ENCODE results near the gene RELB. TPM values are rescaled to one million over a fixed set of nuclear protein-coding genes. Genes with fewer than 3 reads are reported as not detected.

Gene RELB
- total RNA-seq, 3 donors from 2014 or later (not counting 1 experiment from before 2014, with no cell fraction given) = 92.4 to 119 (median 105) TPM

DNA sequence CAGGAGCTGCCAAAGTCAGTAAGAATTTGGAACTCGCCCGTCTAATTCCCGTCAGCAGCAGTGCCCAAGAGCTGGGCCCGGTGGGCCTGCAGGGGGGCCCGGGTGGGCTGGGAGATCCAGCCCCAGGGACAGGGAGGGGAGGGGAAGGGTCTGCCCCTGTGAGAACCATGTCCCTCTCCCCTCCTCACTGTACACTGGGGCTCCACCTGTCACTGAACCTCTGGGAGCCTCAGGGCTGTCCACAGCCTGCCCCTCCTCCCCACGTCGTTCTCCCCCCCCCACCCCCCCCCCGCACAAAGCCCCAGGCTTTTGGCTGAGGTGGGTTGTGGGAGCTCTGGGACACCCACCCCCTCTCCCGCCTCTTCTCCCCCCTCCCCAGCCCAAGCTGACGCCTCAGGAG, 66.8 kb downstream of the RELB start:
- WGBS (ENCODE audit: insufficient coverage) = 91% methylated on average over 5 of the region's 10 CpGs
- TF ChIP-seq, protein P1, sequence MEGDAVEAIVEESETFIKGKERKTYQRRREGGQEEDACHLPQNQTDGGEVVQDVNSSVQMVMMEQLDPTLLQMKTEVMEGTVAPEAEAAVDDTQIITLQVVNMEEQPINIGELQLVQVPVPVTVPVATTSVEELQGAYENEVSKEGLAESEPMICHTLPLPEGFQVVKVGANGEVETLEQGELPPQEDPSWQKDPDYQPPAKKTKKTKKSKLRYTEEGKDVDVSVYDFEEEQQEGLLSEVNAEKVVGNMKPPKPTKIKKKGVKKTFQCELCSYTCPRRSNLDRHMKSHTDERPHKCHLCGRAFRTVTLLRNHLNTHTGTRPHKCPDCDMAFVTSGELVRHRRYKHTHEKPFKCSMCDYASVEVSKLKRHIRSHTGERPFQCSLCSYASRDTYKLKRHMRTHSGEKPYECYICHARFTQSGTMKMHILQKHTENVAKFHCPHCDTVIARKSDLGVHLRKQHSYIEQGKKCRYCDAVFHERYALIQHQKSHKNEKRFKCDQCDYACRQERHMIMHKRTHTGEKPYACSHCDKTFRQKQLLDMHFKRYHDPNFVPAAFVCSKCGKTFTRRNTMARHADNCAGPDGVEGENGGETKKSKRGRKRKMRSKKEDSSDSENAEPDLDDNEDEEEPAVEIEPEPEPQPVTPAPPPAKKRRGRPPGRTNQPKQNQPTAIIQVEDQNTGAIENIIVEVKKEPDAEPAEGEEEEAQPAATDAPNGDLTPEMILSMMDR (IDR thresholded peaks at IDR 0.05) = no peak
- Mint-ChIP-seq H3K27ac (no peak overlapping the region), H3K9me3 (no peaks in the 10 kb centered on the region), H3K36me3 (no peaks in the 10 kb centered on the region), H3K27me3 (ENCODE audit: low read depth in 2 of 2) (no peaks in the 10 kb centered on the region), H3K4me3 (no peak overlapping the region), H3K4me1 (no peaks in the 10 kb centered on the region)
- intact Hi-C loops (cut with micrococcal nuclease) = no loop called here
- Histone ChIP-seq H3K27ac (ENCODE audit: low read length) (no peak overlapping the region), H3K27me3 (ENCODE audit: control insufficient read depth, insufficient read depth, low read length) (no peaks in the 10 kb centered on the region), H3K36me3 (ENCODE audit: control insufficient read depth, insufficient read depth, low read length) (peaks cover 56% of the 10 kb centered on the region), H3K4me3 (ENCODE audit: low read length) (no peak overlapping the region), H3K9me3 (ENCODE audit: control insufficient read depth, insufficient read depth, low read length) (no peaks in the 10 kb centered on the region), H3K4me1 (ENCODE audit: control insufficient read depth, insufficient read depth, low read length) (no peaks in the 10 kb centered on the region)
- no peak for ATAC-seq
- no peak for DNase-seq

DNA sequence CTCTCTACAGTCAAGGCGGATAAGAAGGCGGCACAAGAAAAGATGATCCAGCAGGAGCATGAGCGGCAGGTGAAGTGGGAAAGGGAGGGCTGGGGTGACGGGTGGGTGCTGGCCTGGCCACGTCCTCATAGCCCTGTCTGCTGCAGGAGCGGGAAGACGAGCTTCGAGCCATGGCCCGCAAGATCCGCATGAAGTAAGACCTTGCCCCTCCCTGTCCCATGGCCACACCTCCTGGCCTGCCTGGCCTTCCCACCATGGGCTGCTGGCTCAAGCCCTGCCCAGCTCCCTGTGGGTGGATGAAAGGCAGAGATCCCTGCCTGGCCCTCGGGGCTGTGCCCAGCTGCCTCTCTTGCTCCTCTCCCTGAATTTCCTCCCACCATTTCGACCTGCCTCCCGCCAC, 67.8 kb downstream of the RELB start:
- Mint-ChIP-seq H3K36me3 (no peaks in the 10 kb centered on the region), H3K27me3 (ENCODE audit: low read depth in 2 of 2) (no peaks in the 10 kb centered on the region), H3K9me3 (no peaks in the 10 kb centered on the region), H3K4me3 (no peak overlapping the region), H3K4me1 (no peaks in the 10 kb centered on the region), H3K27ac (peak overlapping the region in 1 of 2 donors; percentile 81)
- H3K4me1 ChIP-seq (ENCODE audit: control insufficient read depth, insufficient read depth, low read length) = peaks cover 3% of the 10 kb centered on the region
- no peak overlapping the region for H3K27ac ChIP-seq (ENCODE audit: low read length)
- no peak overlapping the region for H3K4me3 ChIP-seq (ENCODE audit: low read length)
- DNase-seq = no peak
- peaks cover 52% of the 10 kb centered on the region for H3K36me3 ChIP-seq (ENCODE audit: control insufficient read depth, insufficient read depth, low read length)
- 92% methylated on average over 13 of the region's 13 CpGs for WGBS (ENCODE audit: insufficient coverage)
- intact Hi-C loops (cut with micrococcal nuclease) = no loop called here
- no peaks in the 10 kb centered on the region for H3K9me3 ChIP-seq (ENCODE audit: control insufficient read depth, insufficient read depth, low read length)
- ATAC-seq = no peak
- no peaks in the 10 kb centered on the region for H3K27me3 ChIP-seq (ENCODE audit: control insufficient read depth, insufficient read depth, low read length)
- TF ChIP-seq, protein P1 (IDR thresholded peaks at IDR 0.05) = no peak

DNA sequence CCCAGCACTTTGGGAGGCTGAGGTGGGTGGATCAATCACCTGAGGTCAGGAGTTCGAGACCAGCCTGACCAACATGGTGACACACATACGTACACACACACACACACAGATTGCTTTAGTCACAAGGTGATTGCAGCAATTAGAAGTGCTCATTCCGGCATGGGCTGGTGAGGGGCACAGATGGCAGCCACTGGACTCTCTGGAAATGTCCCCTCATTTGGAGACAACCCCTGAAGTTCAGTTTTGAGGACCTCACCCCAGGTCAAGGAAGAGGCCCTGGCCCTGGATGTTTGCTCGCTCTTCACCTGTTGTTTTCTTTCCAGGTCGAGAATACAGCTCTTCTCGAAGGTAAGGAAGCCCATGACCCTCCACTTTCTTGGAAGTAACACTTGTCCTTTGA, 69.0 kb downstream of the RELB start:
- Histone ChIP-seq H3K27me3 (ENCODE audit: control insufficient read depth, insufficient read depth, low read length) (no peaks in the 10 kb centered on the region), H3K9me3 (ENCODE audit: control insufficient read depth, insufficient read depth, low read length) (no peaks in the 10 kb centered on the region), H3K4me3 (ENCODE audit: low read length) (no peak overlapping the region), H3K4me1 (ENCODE audit: control insufficient read depth, insufficient read depth, low read length) (peaks cover 13% of the 10 kb centered on the region), H3K36me3 (ENCODE audit: control insufficient read depth, insufficient read depth, low read length) (peaks cover 48% of the 10 kb centered on the region), H3K27ac (ENCODE audit: low read length) (no peak overlapping the region)
- TF ChIP-seq, protein P1 (IDR thresholded peaks at IDR 0.05) = no peak
- ATAC-seq = no peak
- no peak overlapping the region for H3K4me3 Mint-ChIP-seq
- intact Hi-C loops (cut with micrococcal nuclease) = no loop called here
- no peaks in the 10 kb centered on the region for H3K9me3 Mint-ChIP-seq
- WGBS (ENCODE audit: insufficient coverage) = 88% methylated on average over 6 of the region's 6 CpGs
- H3K36me3 Mint-ChIP-seq = no peaks in the 10 kb centered on the region
- H3K27ac Mint-ChIP-seq = peak overlapping the region in 1 of 2 donors; percentile 81
- H3K4me1 Mint-ChIP-seq = peaks cover 0 to 6% of the 10 kb centered on the region in 2 donors
- H3K27me3 Mint-ChIP-seq (ENCODE audit: low read depth in 2 of 2) = no peaks in the 10 kb centered on the region
- no peak for DNase-seq

DNA sequence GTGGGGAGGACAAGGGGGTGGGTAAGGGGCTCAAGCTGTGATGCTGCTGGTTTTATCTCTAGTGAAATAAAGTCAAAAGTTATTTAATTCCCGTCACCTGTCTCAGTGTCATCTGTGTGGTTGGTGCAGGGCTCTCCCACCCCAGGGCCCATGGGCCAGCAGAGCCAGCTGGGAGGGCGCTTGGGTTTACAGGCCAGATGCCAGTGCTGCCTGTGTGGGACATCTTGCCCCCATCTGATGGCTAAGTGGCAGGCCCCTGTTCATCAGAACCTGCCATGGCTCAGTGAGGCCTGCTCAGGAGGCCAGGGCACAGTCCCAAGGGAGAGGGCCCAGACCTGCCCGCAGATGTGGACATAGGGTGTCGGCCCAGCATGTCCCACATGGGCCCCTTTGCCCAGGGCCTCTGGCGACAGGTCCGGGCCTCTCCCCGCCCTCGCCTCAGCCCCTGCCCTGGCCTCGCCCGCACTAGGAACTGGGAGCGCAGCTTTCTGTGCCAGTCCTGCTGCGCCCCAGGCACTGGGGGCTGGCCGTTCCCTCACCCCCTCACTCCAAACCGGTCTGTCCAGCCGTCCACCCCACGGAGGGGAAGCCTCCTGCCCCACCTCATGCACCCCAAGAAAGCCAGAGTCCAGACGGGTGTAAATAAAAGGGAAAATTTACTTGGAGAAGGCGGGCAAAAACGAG, 69.7 kb downstream of the RELB start:
- H3K9me3 ChIP-seq (ENCODE audit: control insufficient read depth, insufficient read depth, low read length) = no peaks in the 10 kb centered on the region
- peaks cover 13% of the 10 kb centered on the region for H3K4me1 ChIP-seq (ENCODE audit: control insufficient read depth, insufficient read depth, low read length)
- H3K27ac ChIP-seq (ENCODE audit: low read length) = no peak overlapping the region
- Mint-ChIP-seq H3K36me3 (no peaks in the 10 kb centered on the region), H3K27ac (peak overlapping the region in 1 of 2 donors; percentile 18), H3K27me3 (ENCODE audit: low read depth in 2 of 2) (no peaks in the 10 kb centered on the region), H3K4me3 (no peak overlapping the region), H3K9me3 (no peaks in the 10 kb centered on the region), H3K4me1 (peaks cover 0 to 11% of the 10 kb centered on the region in 2 donors)
- intact Hi-C loops (cut with micrococcal nuclease) = no loop called here
- no peaks in the 10 kb centered on the region for H3K27me3 ChIP-seq (ENCODE audit: control insufficient read depth, insufficient read depth, low read length)
- WGBS (ENCODE audit: insufficient coverage) = 94% methylated on average over 18 of the region's 19 CpGs
- ATAC-seq (no peak), DNase-seq (no peak)
- H3K36me3 ChIP-seq (ENCODE audit: control insufficient read depth, insufficient read depth, low read length) = peaks cover 48% of the 10 kb centered on the region
- H3K4me3 ChIP-seq (ENCODE audit: low read length) = no peak overlapping the region
- TF ChIP-seq, protein P1 (IDR thresholded peaks at IDR 0.05) = no peak
